HEK293 (cell line): ENCODE results near the gene PWWP2B.
A peak's percentile ranks its signal among the peaks of the same experiment; 100 is the strongest.

Experiments
- CTCF ChIA-PET: fragments of 350-600 bp; formaldehyde crosslinking; extraction: SDS; loops from one replicate; lab custom pipeline; 2021; ENCODE audit warnings: antibody characterized with exemption; lab: Yijun Ruan, JAX
- POLR2A ChIA-PET: fragments of 300-600 bp; formaldehyde crosslinking; extraction: SDS; loops from one replicate; lab custom pipeline; 2020; ENCODE audit warnings: antibody characterized with exemption, inconsistent platforms; lab: Yijun Ruan, JAX
- H3K27ac ChIP-seq: fragments of 200-500 bp; sonication (Bioruptor generic); 2 replicates; pipeline ENCODE4 v1.5.1; 2014; ENCODE audit warnings: low read depth, low read length, control low read depth, inconsistent platforms; ENCODE audit errors: extremely low read depth
- H3K36me3 ChIP-seq, 2 experiments: fragments of 200-500 bp in 1 of 2; sonication (Bioruptor generic) in 1 of 2; 1 replicate in 1 of 2; 2 replicates in 1 of 2; pipeline ENCODE4 v1.5.1; 2014 to 2017; ENCODE audit warnings: inconsistent platforms in 2 of 2, low read length in 2 of 2; ENCODE audit not compliant: control insufficient read depth in 2 of 2, insufficient read depth in 1 of 2
- H3K4me1 ChIP-seq: fragments of 200-500 bp; sonication (Bioruptor generic); 2 replicates; pipeline ENCODE4 v1.5.1; 2014; ENCODE audit warnings: mild to moderate bottlenecking, low read length, inconsistent platforms; ENCODE audit not compliant: control insufficient read depth, insufficient read depth
- H3K4me3 ChIP-seq: 2 replicates; pipeline ENCODE4 v1.5.1; 2011; ENCODE audit warnings: low read depth, mild to moderate bottlenecking, control low read depth, low read length, moderate library complexity
- H3K9me3 ChIP-seq: fragments of 200-500 bp; sonication (Bioruptor generic); 2 replicates; pipeline ENCODE4 v1.5.1; 2014; ENCODE audit warnings: low read depth, low read length, inconsistent platforms; ENCODE audit not compliant: control insufficient read depth, insufficient read depth
- EGR2 ChIP-seq: fragments of 450-650 bp; formaldehyde crosslinking; IDR thresholded peaks from 2 replicates; pipeline ENCODE4 v1.5.1; 2016; ENCODE audit warnings: low read depth, missing biosample characterization, missing genetic modification characterization
- KLF8 ChIP-seq: fragments of 450-650 bp; formaldehyde crosslinking; IDR thresholded peaks from 2 replicates; pipeline ENCODE4 v1.5.1; 2016; ENCODE audit warnings: missing biosample characterization, missing genetic modification characterization
- SCRT1 ChIP-seq: fragments of 450-650 bp; formaldehyde crosslinking; IDR thresholded peaks from 2 replicates; pipeline ENCODE4 v1.5.1; 2016; ENCODE audit warnings: missing biosample characterization, missing genetic modification characterization, borderline replicate concordance
- SP2 ChIP-seq: fragments of 450-650 bp; formaldehyde crosslinking; IDR thresholded peaks from 2 replicates; pipeline ENCODE4 v1.5.1; 2016; ENCODE audit warnings: missing biosample characterization, missing genetic modification characterization
- ZFHX2 ChIP-seq: fragments of 450-650 bp; formaldehyde crosslinking; conservative IDR thresholded peaks from 2 replicates; pipeline ENCODE4 v1.5.1; 2016; ENCODE audit warnings: missing biosample characterization, missing genetic modification characterization
- ZFP3 ChIP-seq: fragments of 450-650 bp; formaldehyde crosslinking; IDR thresholded peaks from 2 replicates; pipeline ENCODE4 v1.5.1; 2016; ENCODE audit warnings: low read depth, missing biosample characterization, missing genetic modification characterization
- ZNF157 ChIP-seq: fragments of 450-650 bp; formaldehyde crosslinking; IDR thresholded peaks from 2 replicates; pipeline ENCODE4 v1.5.1; 2016; ENCODE audit warnings: missing biosample characterization, missing genetic modification characterization
- ZNF175 ChIP-seq: fragments of 450-650 bp; formaldehyde crosslinking; IDR thresholded peaks from 2 replicates; pipeline ENCODE4 v1.5.1; 2016; ENCODE audit warnings: missing biosample characterization, missing genetic modification characterization
- ZNF433 ChIP-seq: fragments of 450-650 bp; formaldehyde crosslinking; IDR thresholded peaks from 2 replicates; pipeline ENCODE4 v1.5.1; 2016; ENCODE audit warnings: missing biosample characterization, missing genetic modification characterization, low read depth
- ZNF521 ChIP-seq: fragments of 450-650 bp; formaldehyde crosslinking; IDR thresholded peaks from 2 replicates; pipeline ENCODE4 v1.5.1; 2017; ENCODE audit warnings: missing biosample characterization, mild to moderate bottlenecking, missing genetic modification characterization
- ZNF585B ChIP-seq: fragments of 450-650 bp; formaldehyde crosslinking; IDR thresholded peaks from 2 replicates; pipeline ENCODE4 v1.5.1; 2016; ENCODE audit warnings: missing biosample characterization, missing genetic modification characterization
- ZNF830 ChIP-seq: fragments of 450-650 bp; IDR thresholded peaks from 2 replicates; pipeline ENCODE4 v1.5.0; 2018; ENCODE audit warnings: missing biosample characterization, missing genetic modification characterization, low read depth, mild to moderate bottlenecking, moderate library complexity
- TF ChIP-seq, protein P1 (sequence below): fragments of 450-650 bp; formaldehyde crosslinking; IDR thresholded peaks from 2 replicates; pipeline ENCODE4 v1.5.1; 2016; ENCODE audit warnings: missing biosample characterization, missing genetic modification characterization

The PWWP2B gene

DNA sequence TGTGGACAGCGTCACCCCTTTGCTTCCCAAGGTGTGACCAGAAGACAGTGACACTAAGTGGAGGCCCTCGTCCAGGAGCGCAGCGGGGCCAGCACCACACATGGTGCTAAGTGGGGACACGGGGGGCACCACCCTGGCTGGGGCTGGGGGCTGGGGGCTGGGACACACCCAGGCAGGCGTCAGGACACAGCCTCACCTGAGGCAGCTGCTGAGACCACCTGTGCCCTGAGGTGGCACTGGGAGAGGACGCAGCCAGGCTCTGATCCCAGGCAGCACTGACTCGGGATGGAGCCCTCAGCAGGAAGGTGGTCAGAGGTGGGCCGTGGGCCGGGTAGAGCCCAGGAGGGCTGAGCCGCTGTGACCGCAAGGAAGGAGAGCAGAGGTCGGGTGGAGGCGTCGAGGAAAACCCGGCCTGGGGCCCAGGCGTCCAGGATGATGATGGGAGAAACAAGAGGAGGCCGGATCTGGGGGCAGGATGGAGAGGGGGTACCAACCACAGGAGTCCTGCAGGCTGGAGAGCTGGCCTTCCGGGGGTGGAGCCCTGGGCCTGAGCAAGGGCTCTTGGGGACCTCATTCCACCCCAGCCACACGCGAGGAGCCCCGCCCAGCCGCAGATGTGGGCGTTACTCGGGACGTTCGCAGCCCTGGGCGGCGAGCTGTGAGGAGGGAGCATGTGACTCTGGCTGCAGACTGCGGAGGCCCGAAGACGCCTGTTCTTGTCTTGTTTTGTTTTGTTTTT is 42.5 kb upstream of the PWWP2B start:
- H3K27ac ChIP-seq = no peak overlapping the region
- H3K36me3 ChIP-seq = no peaks in the 10 kb centered on the region
- TF ChIP-seq ZNF157 (tag by site-specific recombination) = no peak
- TF ChIP-seq KLF8 (tag by site-specific recombination) = no peak
- POLR2A ChIA-PET = no interaction called here
- no peaks in the 10 kb centered on the region for H3K4me1 ChIP-seq
- no peak overlapping the region for H3K4me3 ChIP-seq
- H3K9me3 ChIP-seq = no peaks in the 10 kb centered on the region
- CTCF ChIA-PET = no interaction called here

DNA sequence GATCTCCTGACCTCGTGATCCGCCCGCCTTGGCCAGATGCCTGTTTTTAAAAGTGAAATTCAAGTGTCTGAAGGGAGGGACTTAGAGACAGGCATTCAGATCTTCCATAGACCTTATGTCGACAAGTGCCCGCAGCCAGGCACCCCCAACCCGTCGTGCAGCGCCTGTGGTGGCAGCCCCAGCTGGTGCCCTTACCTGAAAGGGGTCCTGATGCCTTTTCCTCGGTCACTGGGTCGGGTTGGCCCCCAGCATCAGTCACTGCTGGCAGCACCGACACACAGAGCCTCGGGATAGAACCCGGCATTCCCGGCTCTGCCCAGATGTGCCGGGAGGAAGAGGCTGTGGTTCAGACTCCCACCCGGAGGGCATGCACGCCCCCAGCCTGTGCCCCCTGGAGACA is 41.7 kb upstream of the PWWP2B start:
- TF ChIP-seq ZNF585B (tag by site-specific recombination) = no peak
- TF ChIP-seq ZNF830 (tag by site-specific recombination) = no peak
- no peak for TF ChIP-seq ZNF521 (tag by site-specific recombination)
- no peak for TF ChIP-seq SCRT1 (tag by site-specific recombination)
- H3K9me3 ChIP-seq = no peaks in the 10 kb centered on the region
- H3K4me1 ChIP-seq = no peaks in the 10 kb centered on the region
- POLR2A ChIA-PET = no interaction called here
- CTCF ChIA-PET = no interaction called here
- H3K4me3 ChIP-seq = no peak overlapping the region
- no peaks in the 10 kb centered on the region for H3K36me3 ChIP-seq
- no peak overlapping the region for H3K27ac ChIP-seq

DNA sequence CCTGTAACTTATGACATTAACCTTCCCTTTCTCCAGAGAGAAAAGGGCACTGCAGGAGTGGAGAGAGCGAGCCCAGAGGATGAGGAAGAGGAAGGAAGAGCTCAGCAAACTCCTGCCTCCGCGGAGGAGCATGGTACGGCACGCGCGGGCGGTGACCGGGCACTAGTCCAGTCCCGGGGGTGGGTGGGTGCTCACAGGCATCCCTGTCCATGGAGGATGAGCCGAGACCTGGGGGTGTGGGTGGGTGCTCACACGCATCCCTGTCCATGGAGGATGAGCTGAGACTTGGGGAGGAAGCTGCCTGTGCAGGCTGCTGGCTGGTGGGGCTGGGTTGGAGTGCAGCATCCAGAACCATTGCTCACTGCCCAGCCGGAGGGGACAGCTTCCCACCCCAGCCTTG is 41.2 kb upstream of the PWWP2B start:
- no peaks in the 10 kb centered on the region for H3K36me3 ChIP-seq
- no peak overlapping the region for H3K4me3 ChIP-seq
- H3K9me3 ChIP-seq = no peaks in the 10 kb centered on the region
- ChIA-PET CTCF (interaction anchor here (1.1 kb wide), 1 partner anchor 132 kb away, joined by 4 read pairs; no protein-coding TSS in a partner anchor), POLR2A (no interaction called here)
- TF ChIP-seq EGR2 = peak; percentile 77
- TF ChIP-seq SP2 (tag by site-specific recombination) = no peak
- TF ChIP-seq, protein P1, sequence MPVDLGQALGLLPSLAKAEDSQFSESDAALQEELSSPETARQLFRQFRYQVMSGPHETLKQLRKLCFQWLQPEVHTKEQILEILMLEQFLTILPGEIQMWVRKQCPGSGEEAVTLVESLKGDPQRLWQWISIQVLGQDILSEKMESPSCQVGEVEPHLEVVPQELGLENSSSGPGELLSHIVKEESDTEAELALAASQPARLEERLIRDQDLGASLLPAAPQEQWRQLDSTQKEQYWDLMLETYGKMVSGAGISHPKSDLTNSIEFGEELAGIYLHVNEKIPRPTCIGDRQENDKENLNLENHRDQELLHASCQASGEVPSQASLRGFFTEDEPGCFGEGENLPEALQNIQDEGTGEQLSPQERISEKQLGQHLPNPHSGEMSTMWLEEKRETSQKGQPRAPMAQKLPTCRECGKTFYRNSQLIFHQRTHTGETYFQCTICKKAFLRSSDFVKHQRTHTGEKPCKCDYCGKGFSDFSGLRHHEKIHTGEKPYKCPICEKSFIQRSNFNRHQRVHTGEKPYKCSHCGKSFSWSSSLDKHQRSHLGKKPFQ (tag by site-specific recombination) = no peak
- TF ChIP-seq ZFHX2 (tag by site-specific recombination) = peak; percentile 49
- no peak overlapping the region for H3K27ac ChIP-seq
- no peaks in the 10 kb centered on the region for H3K4me1 ChIP-seq

DNA sequence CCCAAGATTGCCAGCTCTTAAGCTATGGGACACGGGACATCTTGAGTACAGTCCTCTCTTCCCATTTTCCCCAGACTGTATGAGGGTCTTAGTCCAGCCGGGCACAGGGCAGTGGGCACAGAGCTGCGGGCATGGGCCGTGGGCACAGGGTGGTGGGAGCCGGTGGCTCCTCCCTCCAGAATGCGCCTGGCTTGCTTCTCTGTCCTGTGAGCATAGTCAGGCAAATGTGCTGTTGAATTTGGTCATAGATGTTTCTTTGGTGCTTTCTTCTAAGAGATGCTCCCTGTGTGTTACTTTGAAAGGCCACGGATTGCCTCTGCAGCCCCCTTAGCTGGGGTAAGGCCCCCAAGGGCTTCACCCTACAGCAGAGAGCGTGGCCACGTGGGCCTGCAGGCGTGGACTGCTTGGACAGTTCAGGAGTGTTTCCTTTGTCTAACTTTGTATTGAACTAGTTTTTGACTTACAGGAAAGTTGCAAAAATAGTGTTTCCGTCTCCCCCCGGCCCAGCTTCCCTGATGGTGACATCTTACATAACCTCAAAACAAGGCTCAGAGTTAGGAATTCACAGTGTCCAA is 40.3 kb upstream of the PWWP2B start:
- H3K27ac ChIP-seq = no peak overlapping the region
- no peak overlapping the region for H3K4me3 ChIP-seq
- no peak for TF ChIP-seq ZFP3 (tag by site-specific recombination)
- no peak for TF ChIP-seq ZNF433
- no peak for TF ChIP-seq ZNF175 (tag by site-specific recombination)
- no peaks in the 10 kb centered on the region for H3K36me3 ChIP-seq
- H3K9me3 ChIP-seq = no peaks in the 10 kb centered on the region
- ChIA-PET POLR2A (no interaction called here), CTCF (interaction anchor here (1.1 kb wide), 1 partner anchor 133 kb away, joined by 4 read pairs; no protein-coding TSS in a partner anchor)
- H3K4me1 ChIP-seq = no peaks in the 10 kb centered on the region
